ENCODE results near the gene POLR2C.

The POLR2C gene

GRCh38 chr16:57504491-57504890, 42.0 kb downstream of the POLR2C start:
- DNase-seq = no peak

DNA sequence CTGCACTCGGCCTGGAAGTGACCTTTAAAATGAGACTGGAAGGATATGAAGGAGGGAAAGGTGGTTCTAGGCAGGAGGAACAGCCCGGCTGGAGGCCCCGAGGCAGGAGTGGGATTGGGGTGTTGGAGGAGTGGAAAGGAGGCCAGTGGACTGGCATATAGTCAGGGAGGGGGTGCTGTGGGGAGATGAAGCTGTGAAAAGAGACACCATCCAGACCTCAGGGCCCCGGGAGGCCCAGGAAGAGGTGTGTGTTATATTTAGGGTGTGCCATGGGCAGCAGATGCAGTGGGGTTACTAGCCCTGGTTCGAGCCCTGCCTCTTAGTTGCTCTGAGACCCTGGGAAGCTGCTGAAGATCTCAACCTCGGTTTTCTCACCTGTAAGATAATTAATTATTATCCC, 42.7 kb downstream of the POLR2C start:
- no peak for DNase-seq

DNA sequence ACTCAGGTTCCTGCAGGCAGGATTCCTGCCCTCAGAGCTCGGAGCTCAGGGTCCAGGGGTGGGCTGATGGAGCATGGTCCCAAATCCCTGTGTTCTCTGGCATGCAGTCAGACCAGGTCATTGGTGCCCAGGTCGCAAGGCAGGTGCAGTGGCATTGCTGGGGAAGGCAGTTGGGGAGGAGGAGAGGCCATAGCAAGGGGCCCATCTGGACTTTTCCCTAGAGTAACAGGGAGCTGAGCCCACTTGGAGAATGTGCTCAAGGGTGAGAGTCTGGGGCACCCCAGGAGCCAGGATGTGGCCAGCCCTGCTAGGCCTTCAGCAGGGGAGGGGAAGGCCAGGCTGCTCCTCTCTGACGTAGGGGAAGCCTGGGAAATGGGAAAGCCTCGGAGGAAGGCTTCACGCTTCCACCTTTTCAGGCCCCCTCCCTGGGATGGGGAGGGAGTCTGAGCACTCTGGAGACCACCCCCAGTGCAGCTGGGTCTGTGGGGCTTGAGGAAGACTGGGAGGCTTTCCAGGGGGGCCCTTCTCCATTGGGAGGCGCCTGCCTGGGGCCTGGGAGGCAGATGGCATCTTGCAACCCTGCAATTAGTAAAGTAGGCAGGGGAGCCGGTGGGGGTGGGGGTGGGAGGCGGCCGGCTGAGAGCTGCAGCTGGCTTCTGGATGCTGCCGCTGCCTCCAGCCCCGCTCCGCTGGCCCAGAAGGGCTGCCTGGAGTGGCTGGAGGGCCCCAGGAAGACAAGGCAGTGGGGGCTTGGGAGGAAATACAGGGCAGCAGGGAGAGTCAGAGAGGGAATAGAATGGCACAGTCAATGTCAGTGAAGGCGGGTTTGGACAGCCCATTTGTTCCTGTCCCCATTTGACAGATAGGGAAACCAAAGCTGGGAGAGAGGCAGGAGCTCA, 44.9 kb downstream of the POLR2C start:
- no peak for DNase-seq

DNA sequence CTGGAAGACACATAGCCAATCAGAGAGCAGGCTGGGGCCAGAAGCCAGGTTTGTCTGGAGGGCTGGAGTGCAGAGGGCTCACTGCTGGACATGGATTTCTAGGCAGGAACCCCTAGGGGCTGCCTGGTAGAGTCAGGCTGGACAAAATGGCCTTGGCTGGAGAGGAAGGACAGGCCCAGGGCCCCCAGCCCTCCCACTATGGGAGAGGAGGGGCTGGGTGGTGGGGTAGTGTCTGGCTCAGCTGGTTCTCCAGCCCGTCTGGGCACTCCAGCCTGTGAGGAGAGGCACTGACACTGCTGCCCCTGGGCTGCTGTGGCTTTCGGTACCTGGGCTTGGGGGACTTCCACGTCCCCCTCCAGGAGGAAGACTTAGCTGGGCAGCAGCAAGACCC, 45.6 kb downstream of the POLR2C start:
- DNase-seq = no peak

DNA sequence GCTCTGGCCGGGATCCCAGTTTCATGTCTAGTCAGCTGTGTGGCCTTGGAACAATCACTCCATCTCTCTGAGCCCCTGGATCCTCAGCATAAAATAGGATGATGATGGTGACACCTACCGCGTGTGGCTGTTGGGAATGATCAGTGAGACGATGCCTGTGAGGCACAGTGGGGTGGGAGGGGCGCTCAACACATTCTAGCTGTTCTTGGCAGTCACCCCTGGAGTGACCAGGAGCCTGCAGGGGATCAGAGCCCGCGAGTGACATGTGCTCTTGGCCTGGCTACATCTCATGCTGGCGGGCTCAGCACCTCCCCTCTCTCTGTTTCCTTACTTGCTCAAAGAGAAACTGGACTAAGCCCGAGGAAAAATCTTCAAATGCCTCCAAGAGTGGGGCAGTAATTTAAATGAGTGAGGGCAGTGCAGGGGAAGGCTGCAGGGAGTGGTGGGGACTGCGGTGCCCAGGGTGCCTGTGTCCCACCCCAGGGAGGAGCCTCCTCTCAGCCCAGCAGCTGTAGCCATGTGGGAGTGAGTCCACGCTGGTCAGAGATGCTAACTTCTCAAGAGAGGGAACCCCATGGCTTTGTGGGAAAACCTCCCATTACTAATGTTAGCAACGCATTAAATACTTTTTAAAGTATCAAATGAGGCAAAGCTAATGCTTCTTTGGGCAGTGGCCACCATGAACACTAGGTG, 46.9 kb downstream of the POLR2C start:
- DNase-seq = no peak

DNA sequence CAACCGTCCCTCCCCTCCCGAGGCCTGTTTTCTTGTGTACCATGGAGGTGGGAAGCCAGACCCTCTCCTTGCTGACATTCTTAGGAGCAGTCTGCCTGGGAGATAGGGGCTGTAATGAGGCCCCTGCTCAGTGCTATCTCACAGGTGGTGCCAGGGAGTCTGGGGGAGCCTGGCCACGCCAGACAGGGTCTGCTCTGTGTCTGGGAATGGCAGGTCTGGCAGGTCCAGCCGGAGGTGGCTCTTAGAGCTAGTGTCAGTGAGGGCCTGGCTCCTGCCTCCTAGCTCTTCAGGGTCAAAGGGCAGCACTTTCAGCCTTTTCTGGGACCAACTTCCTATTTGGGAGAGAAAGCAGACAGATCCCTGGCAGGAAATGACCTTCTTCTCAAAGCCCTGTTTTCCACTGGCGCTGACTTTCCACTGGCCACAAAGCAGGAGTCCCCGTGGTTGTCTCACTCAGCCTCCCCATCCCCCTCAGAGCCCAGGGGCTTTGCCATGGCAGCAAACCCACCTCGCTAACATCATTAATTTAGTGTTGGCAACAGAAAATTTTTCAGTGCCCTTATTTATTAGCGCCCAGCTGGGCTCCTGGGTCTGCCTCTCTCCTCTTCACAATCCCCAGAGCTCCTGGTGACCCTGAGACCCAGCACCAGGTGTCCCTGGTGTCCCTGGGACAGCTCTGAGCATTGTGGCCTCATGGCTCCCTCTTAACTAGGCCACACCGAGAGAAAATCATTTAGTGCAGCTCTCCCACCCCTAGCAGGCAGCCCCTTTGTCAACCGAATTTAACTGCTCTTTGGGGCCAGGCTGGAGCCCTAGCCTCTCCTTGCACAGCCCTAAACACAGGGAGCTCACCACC, 47.8 kb downstream of the POLR2C start:
- DNase-seq = no peak

DNA sequence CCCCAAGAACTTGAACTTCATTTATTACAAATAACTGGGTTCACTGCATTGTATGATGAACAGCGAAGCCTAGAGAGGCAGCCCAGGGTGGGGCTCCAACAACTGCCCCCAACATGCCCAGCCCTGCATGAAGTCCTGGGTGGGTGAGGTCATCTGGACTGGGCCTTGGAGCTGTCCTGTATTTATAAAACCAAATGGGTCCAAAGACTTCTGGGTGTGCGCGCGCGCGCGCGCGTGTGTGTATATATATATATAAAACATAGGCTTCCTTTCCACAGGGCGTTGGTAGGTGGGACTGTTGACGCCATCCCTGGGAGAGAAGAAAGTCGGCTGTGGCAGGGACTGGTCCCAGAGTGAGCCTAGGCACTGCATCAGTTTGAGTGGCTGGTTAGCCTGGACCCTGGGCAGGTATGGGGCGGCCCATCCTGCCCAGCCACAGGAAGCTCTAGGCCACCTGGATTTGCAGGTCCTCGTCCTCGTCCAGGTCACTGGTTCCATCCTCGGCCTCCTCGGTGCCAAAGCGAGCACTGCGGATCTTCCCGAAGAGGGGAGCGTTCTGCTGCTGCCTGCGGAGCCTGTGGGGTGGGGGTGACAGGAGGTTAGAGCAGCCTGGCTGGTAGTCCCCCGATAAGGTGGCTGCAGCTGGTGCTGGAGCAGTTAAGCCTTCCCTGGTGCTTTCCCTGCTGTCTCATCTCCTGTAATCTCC, 50.0 kb downstream of the POLR2C start:
- no peak for DNase-seq

DNA sequence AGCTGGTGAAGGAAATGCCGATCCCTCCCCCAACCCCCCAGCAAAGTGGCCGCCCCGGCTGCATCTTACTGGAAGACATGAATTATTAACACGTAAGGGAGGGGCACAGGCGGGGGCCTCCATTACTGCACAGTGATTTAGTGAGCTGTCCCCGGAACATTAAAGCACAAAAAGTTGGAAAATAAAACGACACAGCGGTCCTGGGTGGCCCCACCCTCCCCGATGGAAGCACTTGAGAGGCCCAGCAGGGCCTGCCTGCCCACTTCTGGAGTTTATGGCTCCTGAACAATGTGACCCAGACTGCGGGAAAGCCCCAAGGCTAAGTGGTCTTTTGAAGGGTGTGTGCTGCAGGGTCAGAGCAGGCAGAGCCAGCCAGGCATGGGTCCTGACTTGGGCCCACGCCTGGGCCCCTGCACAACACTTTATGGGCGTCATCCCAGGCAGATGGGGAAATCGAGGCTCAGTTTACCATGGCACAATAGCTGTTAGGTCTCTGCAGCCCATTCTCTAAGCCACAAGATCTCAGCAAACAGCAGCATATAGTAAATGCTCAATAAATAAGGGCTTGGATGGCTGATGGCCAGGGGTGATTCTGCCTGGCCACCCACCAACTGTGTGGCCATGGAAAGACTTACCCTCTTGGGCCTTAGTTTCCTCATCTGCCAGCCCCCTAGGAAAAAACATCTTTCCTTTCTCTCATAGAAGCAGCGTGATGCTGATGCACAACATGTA, 51.1 kb downstream of the POLR2C start:
- DNase-seq = no peak

DNA sequence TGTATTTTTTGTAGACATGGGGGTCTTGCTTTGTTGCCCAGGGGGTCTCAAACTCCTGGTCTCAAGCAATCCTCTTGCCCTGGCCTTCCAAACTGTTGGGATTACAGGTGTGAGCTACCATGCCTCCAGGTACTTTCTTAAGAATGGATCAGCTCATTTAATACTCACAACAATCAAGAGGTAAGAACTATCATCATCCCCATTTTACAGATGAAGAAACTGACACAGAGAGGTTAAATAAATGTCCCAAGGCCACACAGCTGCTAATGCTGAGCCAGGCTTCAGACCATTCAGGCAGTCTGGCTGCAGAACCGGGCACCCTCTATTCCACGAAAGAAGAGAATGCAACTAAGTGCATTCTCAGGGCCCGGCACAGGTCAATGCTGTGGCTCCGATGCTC, 51.9 kb downstream of the POLR2C start:
- no peak for DNase-seq

DNA sequence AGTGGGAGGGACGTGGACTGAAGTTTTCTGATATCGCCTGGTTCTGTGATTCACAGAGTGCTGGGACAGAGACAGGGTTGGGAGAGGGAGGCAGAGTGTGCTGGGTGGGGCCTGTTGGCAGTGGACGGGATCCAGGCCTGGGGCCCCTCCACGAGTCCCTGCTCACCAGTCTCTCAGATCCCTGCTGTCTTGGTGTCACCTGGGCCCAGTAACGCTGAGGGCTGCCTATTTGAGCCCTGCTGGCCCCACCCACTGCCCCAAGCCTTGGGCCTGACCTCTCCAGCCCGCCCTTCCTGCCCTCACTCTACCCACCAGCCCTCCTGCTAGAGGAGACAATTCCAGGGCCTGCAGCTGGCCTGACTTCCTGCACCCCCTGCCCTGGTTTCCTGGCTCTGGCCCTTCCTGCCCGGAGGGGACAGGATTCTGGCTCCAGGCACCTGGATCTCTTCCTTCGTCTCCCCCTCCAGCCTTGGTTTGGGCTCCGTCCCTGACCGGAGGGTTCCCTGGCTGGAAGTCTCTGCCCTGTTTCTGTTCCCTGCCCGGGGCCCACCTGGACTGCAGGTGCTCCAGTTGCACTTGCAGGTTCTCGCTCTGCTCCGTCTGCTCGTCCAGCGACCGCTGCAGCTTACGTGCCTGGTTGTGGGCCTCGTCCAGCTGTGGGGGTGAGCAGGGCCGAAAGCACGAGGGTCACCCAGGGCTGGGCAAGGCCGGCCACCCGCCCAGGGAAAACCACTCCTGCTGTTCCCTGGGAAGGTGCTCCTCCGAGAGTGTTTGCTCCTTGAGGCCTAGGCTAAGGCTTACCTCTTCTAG, 52.5 kb downstream of the POLR2C start:
- DNase-seq = no peak

DNA sequence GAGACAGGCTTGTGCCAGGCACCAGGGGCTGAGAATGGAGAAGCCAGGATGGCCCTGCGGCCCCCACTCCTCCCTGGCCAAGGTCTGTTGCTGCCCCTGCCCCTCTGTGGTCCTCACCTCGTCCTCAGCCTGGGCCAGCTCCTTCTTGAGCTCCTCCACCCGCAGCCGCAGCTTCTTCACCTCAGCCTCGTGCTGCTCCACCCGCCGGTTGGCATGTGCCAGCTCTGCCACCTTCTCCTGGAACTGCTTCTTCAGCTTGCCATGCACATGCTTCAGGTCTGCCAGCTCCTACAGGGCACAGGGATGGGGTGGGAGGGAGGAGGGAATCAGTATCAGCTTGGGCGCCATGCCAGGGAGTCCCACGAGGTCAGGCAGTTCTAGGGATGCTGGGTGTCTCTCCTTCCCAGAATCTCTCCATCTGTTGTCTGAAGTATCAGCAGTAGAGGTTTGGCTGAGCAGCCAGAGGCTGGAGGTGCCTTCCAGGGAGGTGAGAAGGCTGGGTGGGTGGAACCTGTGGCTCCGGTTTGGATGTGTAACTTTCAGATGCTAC, 53.8 kb downstream of the POLR2C start:
- no peak for DNase-seq

DNA sequence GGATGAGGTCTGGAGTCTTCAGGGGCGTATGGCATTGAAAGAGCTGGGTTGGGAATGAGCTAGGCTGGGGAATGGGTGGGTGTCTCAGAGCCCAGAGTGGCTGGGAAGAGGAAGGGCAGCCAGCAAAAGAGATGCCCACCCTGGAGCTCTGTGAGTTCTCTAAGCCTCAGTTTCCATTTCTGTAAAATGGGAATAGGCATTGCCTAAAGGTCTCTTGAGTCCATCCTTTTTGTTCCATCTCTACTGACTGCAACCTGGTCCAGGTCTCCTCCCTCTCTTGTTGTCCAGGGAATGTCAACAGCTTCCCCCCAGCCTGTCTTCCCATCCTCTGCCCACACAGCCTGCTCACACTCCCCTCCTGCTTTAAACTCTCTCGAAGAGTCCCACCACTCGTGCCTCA, 54.3 kb downstream of the POLR2C start:
- DNase-seq = no peak

- DNase-seq = no peak
Observed at GRCh38 chr16:57517397-57518367, 55.2 kb downstream of the POLR2C start.

- no peak for DNase-seq
Observed at GRCh38 chr16:57518520-57518919, 56.0 kb downstream of the POLR2C start.

DNA sequence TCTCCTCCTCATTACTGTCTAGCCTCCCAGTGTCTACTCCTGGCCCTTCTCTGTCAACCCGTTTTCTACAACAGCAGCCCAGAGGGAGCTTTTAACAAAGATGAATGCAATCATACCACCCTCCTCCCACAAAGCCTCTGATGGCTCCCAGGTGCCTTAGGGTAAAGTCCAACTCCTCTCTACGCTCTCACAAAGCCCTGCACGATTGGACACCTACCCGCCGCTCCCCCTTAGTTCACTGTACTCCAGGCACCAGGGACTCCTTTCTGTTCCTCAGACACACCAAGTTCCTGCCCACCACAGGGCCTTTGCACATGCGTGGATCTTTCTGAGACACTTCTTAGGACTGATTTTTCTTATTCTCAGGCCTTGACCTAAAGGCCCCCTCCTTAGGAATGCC, 56.4 kb downstream of the POLR2C start:
- DNase-seq = no peak

GRCh38 chr16:57519796-57520360, 57.4 kb downstream of the POLR2C start:
- DNase-seq = peak; percentile 50 to 82 (median 74)
